HEK293 (cell line): ENCODE results near the gene HJURP.
"Not testable (repeated sequence)": the region's sequence is repeated elsewhere in the genome, so short reads cannot be mapped to it uniquely, and the experiment has no call there.

Source experiments
- CTCF ChIA-PET: fragments of 350-600 bp; formaldehyde crosslinking; extraction: SDS; loops from one replicate; lab custom pipeline; 2021; ENCODE audit warnings: antibody characterized with exemption; lab: Yijun Ruan, JAX
- POLR2A ChIA-PET: fragments of 300-600 bp; formaldehyde crosslinking; extraction: SDS; loops from one replicate; lab custom pipeline; 2020; ENCODE audit warnings: antibody characterized with exemption, inconsistent platforms; lab: Yijun Ruan, JAX
- H3K27ac ChIP-seq: fragments of 200-500 bp; sonication (Bioruptor generic); 2 replicates; pipeline ENCODE4 v1.5.1; 2014; ENCODE audit warnings: low read depth, low read length, control low read depth, inconsistent platforms; ENCODE audit errors: extremely low read depth
- H3K36me3 ChIP-seq, 2 experiments: fragments of 200-500 bp in 1 of 2; sonication (Bioruptor generic) in 1 of 2; 1 replicate in 1 of 2; 2 replicates in 1 of 2; pipeline ENCODE4 v1.5.1; 2014 to 2017; ENCODE audit warnings: inconsistent platforms in 2 of 2, low read length in 2 of 2; ENCODE audit not compliant: control insufficient read depth in 2 of 2, insufficient read depth in 1 of 2
- H3K4me1 ChIP-seq: fragments of 200-500 bp; sonication (Bioruptor generic); 2 replicates; pipeline ENCODE4 v1.5.1; 2014; ENCODE audit warnings: mild to moderate bottlenecking, low read length, inconsistent platforms; ENCODE audit not compliant: control insufficient read depth, insufficient read depth
- H3K4me3 ChIP-seq: 2 replicates; pipeline ENCODE4 v1.5.1; 2011; ENCODE audit warnings: low read depth, mild to moderate bottlenecking, control low read depth, low read length, moderate library complexity
- H3K9me3 ChIP-seq: fragments of 200-500 bp; sonication (Bioruptor generic); 2 replicates; pipeline ENCODE4 v1.5.1; 2014; ENCODE audit warnings: low read depth, low read length, inconsistent platforms; ENCODE audit not compliant: control insufficient read depth, insufficient read depth
- FEZF1 ChIP-seq: fragments of 450-650 bp; formaldehyde crosslinking; IDR thresholded peaks from 2 replicates; pipeline ENCODE4 v1.5.1; 2016; ENCODE audit warnings: missing biosample characterization, missing genetic modification characterization
- GLIS1 ChIP-seq: fragments of 450-650 bp; formaldehyde crosslinking; IDR thresholded peaks from 2 replicates; pipeline ENCODE4 v1.5.1; 2016; ENCODE audit warnings: missing biosample characterization, missing genetic modification characterization
- HOXA7 ChIP-seq: sonication (generic); formaldehyde crosslinking; IDR thresholded peaks from 2 replicates; pipeline ENCODE4 v1.8.1; 2022; ENCODE audit warnings: missing genetic modification reagents, borderline replicate concordance
- SETDB1 ChIP-seq: IDR thresholded peaks from one replicate; pipeline ENCODE4 v1.6.1; 2017; ENCODE audit warnings: mild to moderate bottlenecking, low read length, moderate library complexity, mixed read lengths; ENCODE audit not compliant: insufficient read length
- TRIM28 ChIP-seq: IDR thresholded peaks from 2 replicates; pipeline ENCODE4 v1.6.1; 2011; ENCODE audit warnings: low read length, control low read depth, borderline replicate concordance
- ZBTB8A ChIP-seq: fragments of 450-650 bp; formaldehyde crosslinking; IDR thresholded peaks from 2 replicates; pipeline ENCODE4 v1.5.1; 2016; ENCODE audit warnings: missing biosample characterization, missing genetic modification characterization
- ZFP3 ChIP-seq: fragments of 450-650 bp; formaldehyde crosslinking; IDR thresholded peaks from 2 replicates; pipeline ENCODE4 v1.5.1; 2016; ENCODE audit warnings: low read depth, missing biosample characterization, missing genetic modification characterization
- ZNF10 ChIP-seq: fragments of 450-650 bp; formaldehyde crosslinking; IDR thresholded peaks from 2 replicates; pipeline ENCODE4 v1.5.1; 2017; ENCODE audit warnings: missing biosample characterization, missing genetic modification characterization
- ZNF114 ChIP-seq: fragments of 450-650 bp; formaldehyde crosslinking; IDR thresholded peaks from 2 replicates; pipeline ENCODE4 v1.5.0; 2017; ENCODE audit warnings: missing biosample characterization, missing genetic modification characterization
- ZNF133 ChIP-seq: fragments of 450-650 bp; formaldehyde crosslinking; IDR thresholded peaks from 2 replicates; pipeline ENCODE4 v1.5.1; 2016; ENCODE audit warnings: missing biosample characterization, missing genetic modification characterization
- ZNF174 ChIP-seq: fragments of 450-650 bp; formaldehyde crosslinking; IDR thresholded peaks from 2 replicates; pipeline ENCODE4 v1.5.0; 2017; ENCODE audit warnings: missing biosample characterization, mild to moderate bottlenecking, missing genetic modification characterization
- ZNF23 ChIP-seq: fragments of 450-650 bp; formaldehyde crosslinking; IDR thresholded peaks from 2 replicates; pipeline ENCODE4 v1.5.1; 2016; ENCODE audit warnings: missing biosample characterization, missing genetic modification characterization, borderline replicate concordance
- ZNF274 ChIP-seq, 2 experiments: fragments of 200-500 bp in 1 of 2; fragments of 450-650 bp in 1 of 2; sonication (Bioruptor generic) in 1 of 2; formaldehyde crosslinking in 1 of 2; IDR thresholded peaks; 2 replicates each; pipeline versions ENCODE4 v1.5.1 to v1.6.1; 2014 to 2016; ENCODE audit warnings: borderline replicate concordance in 1 of 2, inconsistent platforms in 1 of 2, low read length in 1 of 2, missing biosample characterization in 1 of 2, missing genetic modification characterization in 1 of 2
- ZNF292 ChIP-seq: fragments of 450-650 bp; formaldehyde crosslinking; IDR thresholded peaks from 2 replicates; pipeline ENCODE4 v1.5.1; 2016; ENCODE audit warnings: low read depth, missing biosample characterization, missing genetic modification characterization, borderline replicate concordance
- ZNF426 ChIP-seq: fragments of 450-650 bp; formaldehyde crosslinking; IDR thresholded peaks from 2 replicates; pipeline ENCODE4 v1.5.1; 2017; ENCODE audit warnings: missing biosample characterization, missing genetic modification characterization, mild to moderate bottlenecking, inconsistent platforms, moderate library complexity
- ZNF777 ChIP-seq: fragments of 450-650 bp; formaldehyde crosslinking; IDR thresholded peaks from 2 replicates; pipeline ENCODE4 v1.5.1; 2017; ENCODE audit warnings: missing biosample characterization, missing genetic modification characterization, borderline replicate concordance
- ZNF843 ChIP-seq: fragments of 450-650 bp; formaldehyde crosslinking; IDR thresholded peaks from 2 replicates; pipeline ENCODE4 v1.5.1; 2016; ENCODE audit warnings: missing biosample characterization, missing genetic modification characterization
- TF ChIP-seq, protein P1 (sequence below): fragments of 450-650 bp; formaldehyde crosslinking; IDR thresholded peaks from 2 replicates; pipeline ENCODE4 v1.5.1; 2016; ENCODE audit warnings: missing biosample characterization, missing genetic modification characterization, borderline replicate concordance
- TF ChIP-seq, protein P2 (sequence below): fragments of 450-650 bp; formaldehyde crosslinking; optimal IDR thresholded peaks from 2 replicates; pipeline ENCODE3; 2016; ENCODE audit warnings: missing biosample characterization, mild to moderate bottlenecking, missing genetic modification characterization
- TF ChIP-seq, protein P3 (sequence below): fragments of 450-650 bp; IDR thresholded peaks from 2 replicates; pipeline ENCODE4 v1.5.1; 2018; ENCODE audit warnings: missing biosample characterization, missing genetic modification characterization

The HJURP gene

DNA sequence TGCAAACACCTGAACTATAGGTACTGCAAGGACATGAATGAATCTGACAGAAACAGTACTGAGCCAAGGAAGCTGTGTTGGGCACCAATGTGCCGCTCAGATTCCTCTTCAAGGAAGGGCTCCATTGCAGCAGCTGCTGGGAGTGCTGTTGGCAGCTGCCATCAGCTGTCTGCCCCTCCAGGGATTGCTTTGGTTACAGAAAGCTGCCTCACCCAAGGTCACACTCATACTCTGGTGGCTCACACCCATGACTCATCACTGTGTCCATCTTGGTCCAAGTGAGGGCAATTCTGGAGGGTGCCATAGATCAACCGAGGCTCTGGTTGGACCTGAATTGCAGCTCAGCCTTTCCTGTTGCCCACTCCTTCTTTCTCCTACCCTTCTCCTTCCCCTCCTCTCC, 38.5 kb upstream of the HJURP start:
- Histone ChIP-seq H3K9me3 (no peaks in the 10 kb centered on the region), H3K4me1 (no peaks in the 10 kb centered on the region), H3K36me3 (no peaks in the 10 kb centered on the region), H3K4me3 (no peak overlapping the region), H3K27ac (no peak overlapping the region)
- TF ChIP-seq, protein P1, sequence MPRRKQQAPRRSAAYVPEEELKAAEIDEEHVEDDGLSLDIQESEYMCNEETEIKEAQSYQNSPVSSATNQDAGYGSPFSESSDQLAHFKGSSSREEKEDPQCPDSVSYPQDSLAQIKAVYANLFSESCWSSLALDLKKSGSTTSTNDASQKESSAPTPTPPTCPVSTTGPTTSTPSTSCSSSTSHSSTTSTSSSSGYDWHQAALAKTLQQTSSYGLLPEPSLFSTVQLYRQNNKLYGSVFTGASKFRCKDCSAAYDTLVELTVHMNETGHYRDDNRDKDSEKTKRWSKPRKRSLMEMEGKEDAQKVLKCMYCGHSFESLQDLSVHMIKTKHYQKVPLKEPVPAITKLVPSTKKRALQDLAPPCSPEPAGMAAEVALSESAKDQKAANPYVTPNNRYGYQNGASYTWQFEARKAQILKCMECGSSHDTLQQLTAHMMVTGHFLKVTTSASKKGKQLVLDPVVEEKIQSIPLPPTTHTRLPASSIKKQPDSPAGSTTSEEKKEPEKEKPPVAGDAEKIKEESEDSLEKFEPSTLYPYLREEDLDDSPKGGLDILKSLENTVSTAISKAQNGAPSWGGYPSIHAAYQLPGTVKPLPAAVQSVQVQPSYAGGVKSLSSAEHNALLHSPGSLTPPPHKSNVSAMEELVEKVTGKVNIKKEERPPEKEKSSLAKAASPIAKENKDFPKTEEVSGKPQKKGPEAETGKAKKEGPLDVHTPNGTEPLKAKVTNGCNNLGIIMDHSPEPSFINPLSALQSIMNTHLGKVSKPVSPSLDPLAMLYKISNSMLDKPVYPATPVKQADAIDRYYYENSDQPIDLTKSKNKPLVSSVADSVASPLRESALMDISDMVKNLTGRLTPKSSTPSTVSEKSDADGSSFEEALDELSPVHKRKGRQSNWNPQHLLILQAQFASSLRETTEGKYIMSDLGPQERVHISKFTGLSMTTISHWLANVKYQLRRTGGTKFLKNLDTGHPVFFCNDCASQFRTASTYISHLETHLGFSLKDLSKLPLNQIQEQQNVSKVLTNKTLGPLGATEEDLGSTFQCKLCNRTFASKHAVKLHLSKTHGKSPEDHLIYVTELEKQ (tag by site-specific recombination) = no peak
- TF ChIP-seq ZNF292 (tag by site-specific recombination) (no peak), ZNF843 (no peak), ZNF426 (tag by site-specific recombination) (no peak), HOXA7 (CRISPR knock-in tag) (no peak), ZNF23 (tag by site-specific recombination) (no peak), ZNF174 (no peak), ZBTB8A (tag by site-specific recombination) (no peak), ZNF114 (tag by site-specific recombination) (no peak), ZNF777 (tag by site-specific recombination) (no peak), FEZF1 (tag by site-specific recombination) (no peak), ZNF274 (IDR thresholded peaks at IDR 0.05; ENCODE audit: low read length) (no peak), ZNF274 (tag by site-specific recombination; IDR thresholded peaks at IDR 0.05; ENCODE audit: borderline replicate concordance) (no peak), ZNF10 (tag by site-specific recombination) (no peak)
- TF ChIP-seq, protein P2, sequence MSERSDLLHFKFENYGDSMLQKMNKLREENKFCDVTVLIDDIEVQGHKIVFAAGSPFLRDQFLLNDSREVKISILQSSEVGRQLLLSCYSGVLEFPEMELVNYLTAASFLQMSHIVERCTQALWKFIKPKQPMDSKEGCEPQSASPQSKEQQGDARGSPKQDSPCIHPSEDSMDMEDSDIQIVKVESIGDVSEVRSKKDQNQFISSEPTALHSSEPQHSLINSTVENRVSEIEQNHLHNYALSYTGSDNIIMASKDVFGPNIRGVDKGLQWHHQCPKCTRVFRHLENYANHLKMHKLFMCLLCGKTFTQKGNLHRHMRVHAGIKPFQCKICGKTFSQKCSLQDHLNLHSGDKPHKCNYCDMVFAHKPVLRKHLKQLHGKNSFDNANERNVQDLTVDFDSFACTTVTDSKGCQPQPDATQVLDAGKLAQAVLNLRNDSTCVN = no peak
- ChIA-PET POLR2A (no interaction called here), CTCF (no interaction called here)

DNA sequence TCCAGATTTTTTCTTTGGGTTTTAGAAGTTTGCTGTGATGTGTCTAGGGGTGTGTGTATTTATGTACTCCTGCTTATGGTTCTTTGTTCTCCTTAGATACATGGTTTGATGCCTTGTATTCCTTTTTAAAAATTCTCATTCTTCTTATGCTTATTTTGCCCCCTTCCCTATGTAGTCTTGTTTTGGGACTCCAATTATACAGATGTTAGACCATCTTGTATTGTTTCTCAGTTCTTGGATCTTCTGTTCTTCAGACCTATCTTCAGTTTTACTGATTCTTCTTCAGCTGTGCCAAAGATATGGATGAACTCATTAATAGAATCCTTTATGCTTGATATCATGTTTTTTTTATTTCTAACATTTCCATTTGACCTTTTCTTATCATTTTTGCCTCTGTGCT, 28.0 kb upstream of the HJURP start:
- no peak overlapping the region for H3K4me3 ChIP-seq
- ChIA-PET CTCF (no interaction called here), POLR2A (no interaction called here)
- H3K9me3 ChIP-seq = no peaks in the 10 kb centered on the region
- no peaks in the 10 kb centered on the region for H3K4me1 ChIP-seq
- H3K27ac ChIP-seq = no peak overlapping the region
- peak; percentile 86 for TF ChIP-seq SETDB1
- TF ChIP-seq GLIS1 = no peak
- 0 out of 2 replicates have a peak, but pooled peaks have one; percentile 46 for TF ChIP-seq TRIM28
- TF ChIP-seq ZNF133 (tag by site-specific recombination) = peak; percentile 92
- TF ChIP-seq ZFP3 = no peak
- TF ChIP-seq, protein P3, sequence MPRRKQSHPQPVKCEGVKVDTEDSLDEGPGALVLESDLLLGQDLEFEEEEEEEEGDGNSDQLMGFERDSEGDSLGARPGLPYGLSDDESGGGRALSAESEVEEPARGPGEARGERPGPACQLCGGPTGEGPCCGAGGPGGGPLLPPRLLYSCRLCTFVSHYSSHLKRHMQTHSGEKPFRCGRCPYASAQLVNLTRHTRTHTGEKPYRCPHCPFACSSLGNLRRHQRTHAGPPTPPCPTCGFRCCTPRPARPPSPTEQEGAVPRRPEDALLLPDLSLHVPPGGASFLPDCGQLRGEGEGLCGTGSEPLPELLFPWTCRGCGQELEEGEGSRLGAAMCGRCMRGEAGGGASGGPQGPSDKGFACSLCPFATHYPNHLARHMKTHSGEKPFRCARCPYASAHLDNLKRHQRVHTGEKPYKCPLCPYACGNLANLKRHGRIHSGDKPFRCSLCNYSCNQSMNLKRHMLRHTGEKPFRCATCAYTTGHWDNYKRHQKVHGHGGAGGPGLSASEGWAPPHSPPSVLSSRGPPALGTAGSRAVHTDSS (tag by site-specific recombination) = no peak
- H3K36me3 ChIP-seq = no peaks in the 10 kb centered on the region

DNA sequence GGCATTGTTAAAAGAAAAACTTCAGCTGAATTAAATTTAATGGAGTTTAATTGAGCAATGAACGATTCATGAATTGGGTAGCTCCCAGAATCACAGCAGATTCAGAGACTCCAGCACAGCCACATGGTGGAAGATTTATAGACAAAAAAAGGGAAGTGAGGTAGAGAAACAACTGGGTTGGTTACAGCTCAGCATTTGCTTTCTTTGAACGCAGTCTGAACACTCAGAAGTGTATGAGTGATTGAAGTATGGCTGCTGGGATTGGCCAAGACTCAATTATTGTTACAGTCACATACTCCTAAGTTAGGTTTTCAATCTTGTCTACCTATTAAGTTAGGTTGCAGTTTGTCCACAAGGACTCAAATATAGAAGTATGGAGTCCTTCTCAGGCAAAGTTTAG, 17.8 kb upstream of the HJURP start:
- POLR2A ChIA-PET, H3K27ac ChIP-seq, CTCF ChIA-PET, H3K36me3 ChIP-seq, H3K4me3 ChIP-seq, H3K4me1 ChIP-seq, H3K9me3 ChIP-seq: not testable (repeated sequence)
